ENCODE measurements around the gene IFI27L1. TPM values are rescaled to one million over a fixed set of nuclear protein-coding genes. Genes with fewer than 3 reads are reported as not detected.

Gene IFI27L1
- total RNA-seq, 1 experiment from 2014 or later, result 26.0 TPM

DNA sequence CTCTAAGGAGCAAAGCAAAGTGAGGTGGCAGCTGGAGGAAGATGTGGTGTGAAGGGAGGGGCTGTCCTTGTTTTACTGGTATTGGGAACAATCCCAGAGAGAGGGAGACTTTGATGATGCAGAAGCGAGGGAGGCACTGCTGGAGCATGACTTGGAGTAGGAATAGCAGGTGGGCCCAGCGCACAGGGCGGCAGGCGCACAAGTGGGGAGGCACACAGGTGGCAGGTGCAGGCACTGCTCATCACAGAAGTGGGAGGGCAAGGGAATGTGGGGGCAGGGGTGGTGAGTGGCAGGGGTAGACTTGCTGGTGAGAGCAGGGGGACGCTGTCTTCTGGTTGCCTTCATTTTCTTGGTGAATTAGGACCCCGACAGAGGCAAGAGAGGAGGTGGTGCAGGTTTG, 17.9 kb downstream of the IFI27L1 start:
- DNase-seq (ENCODE audit: low read depth, low spot score), result no peak
- ChIA-PET CTCF (interaction anchor here (1.2 kb wide), 1 partner anchor 33 kb away, joined by 3 read pairs; no protein-coding TSS in a partner anchor), RAD21 (ENCODE audit: low non-redundant PET in 1 of 2, low total read pairs in 2 of 2, uncharacterized antibody in 2 of 2, unreplicated experiment in 2 of 2) (no interaction called here), POLR2A (no interaction called here)
- H2AFZ ChIP-seq (ENCODE audit: low read depth, low read length, poor library complexity, severe bottlenecking), result no peak overlapping the region
- H3K36me3 ChIP-seq (ENCODE audit: control insufficient read depth in 1 of 2, insufficient read depth in 2 of 2, low read length in 2 of 2), result no peaks in the 10 kb centered on the region
- intact Hi-C loops (cut with micrococcal nuclease), result no loop called here
- H3K4me3 ChIP-seq (replicated peaks in 1 of 2; ENCODE audit: low read depth in 1 of 2, low read length in 2 of 2), result no peak overlapping the region
- no peaks in the 10 kb centered on the region for H3K9me2 ChIP-seq (ENCODE audit: insufficient read depth)
- no peak overlapping the region for H3K9ac ChIP-seq (ENCODE audit: low read length)
- H3K27ac ChIP-seq (ENCODE audit: low read depth, low read length), result no peak overlapping the region
- H4K20me1 ChIP-seq (ENCODE audit: insufficient read depth), result no peaks in the 10 kb centered on the region
- no peaks in the 10 kb centered on the region for H3K9me3 ChIP-seq (ENCODE audit: control insufficient read depth in 1 of 2, insufficient read depth in 1 of 2, low read depth in 1 of 2, low read length in 2 of 2)
- no peak overlapping the region for H3K4me2 ChIP-seq (ENCODE audit: low read length)
- ATAC-seq, result no peak
- TF ChIP-seq FOSL1 (IDR thresholded peaks at IDR 0.05; ENCODE audit: low read depth) (no peak), ZNF274 (IDR thresholded peaks at IDR 0.05; ENCODE audit: low read depth, low read length) (no peak), SRF (IDR thresholded peaks at IDR 0.05; ENCODE audit: low read depth) (no peak), SIN3A (IDR thresholded peaks at IDR 0.05; ENCODE audit: low read depth) (no peak), SP1 (IDR thresholded peaks at IDR 0.05; ENCODE audit: low read depth) (no peak), EGR1 (IDR thresholded peaks at IDR 0.05; ENCODE audit: low read depth) (no peak), EZH2phosphoT487 (IDR thresholded peaks at IDR 0.05; ENCODE audit: borderline replicate concordance) (no peak), ELF1 (IDR thresholded peaks at IDR 0.05; ENCODE audit: borderline replicate concordance, low read depth) (no peak), YY1 (IDR thresholded peaks at IDR 0.05; ENCODE audit: extremely low read depth, insufficient replicate concordance, low read depth, low read length) (no peak)
- TF ChIP-seq, protein P1, sequence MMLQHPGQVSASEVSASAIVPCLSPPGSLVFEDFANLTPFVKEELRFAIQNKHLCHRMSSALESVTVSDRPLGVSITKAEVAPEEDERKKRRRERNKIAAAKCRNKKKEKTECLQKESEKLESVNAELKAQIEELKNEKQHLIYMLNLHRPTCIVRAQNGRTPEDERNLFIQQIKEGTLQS (IDR thresholded peaks at IDR 0.05), result no peak
- TF ChIP-seq, protein P2, sequence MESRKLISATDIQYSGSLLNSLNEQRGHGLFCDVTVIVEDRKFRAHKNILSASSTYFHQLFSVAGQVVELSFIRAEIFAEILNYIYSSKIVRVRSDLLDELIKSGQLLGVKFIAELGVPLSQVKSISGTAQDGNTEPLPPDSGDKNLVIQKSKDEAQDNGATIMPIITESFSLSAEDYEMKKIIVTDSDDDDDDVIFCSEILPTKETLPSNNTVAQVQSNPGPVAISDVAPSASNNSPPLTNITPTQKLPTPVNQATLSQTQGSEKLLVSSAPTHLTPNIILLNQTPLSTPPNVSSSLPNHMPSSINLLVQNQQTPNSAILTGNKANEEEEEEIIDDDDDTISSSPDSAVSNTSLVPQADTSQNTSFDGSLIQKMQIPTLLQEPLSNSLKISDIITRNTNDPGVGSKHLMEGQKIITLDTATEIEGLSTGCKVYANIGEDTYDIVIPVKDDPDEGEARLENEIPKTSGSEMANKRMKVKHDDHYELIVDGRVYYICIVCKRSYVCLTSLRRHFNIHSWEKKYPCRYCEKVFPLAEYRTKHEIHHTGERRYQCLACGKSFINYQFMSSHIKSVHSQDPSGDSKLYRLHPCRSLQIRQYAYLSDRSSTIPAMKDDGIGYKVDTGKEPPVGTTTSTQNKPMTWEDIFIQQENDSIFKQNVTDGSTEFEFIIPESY (IDR thresholded peaks at IDR 0.05; ENCODE audit: extremely low read depth, insufficient replicate concordance, low read length), result no peak
- no peaks in the 10 kb centered on the region for H3K79me2 ChIP-seq (ENCODE audit: insufficient read depth, low read length)
- H3K27me3 ChIP-seq (ENCODE audit: insufficient read depth, low read length), result no peaks in the 10 kb centered on the region
- BruUV-seq (replicated peaks), result no TSS peak
- no peaks in the 10 kb centered on the region; a peak in 1 of 4 replicates for H3K4me1 ChIP-seq (ENCODE audit: control insufficient read depth in 1 of 2, insufficient read depth in 2 of 2, low read length in 2 of 2)

All from HCT116 (cell line).